ENCODE data around the gene PALLD.

PALLD gene

DNA sequence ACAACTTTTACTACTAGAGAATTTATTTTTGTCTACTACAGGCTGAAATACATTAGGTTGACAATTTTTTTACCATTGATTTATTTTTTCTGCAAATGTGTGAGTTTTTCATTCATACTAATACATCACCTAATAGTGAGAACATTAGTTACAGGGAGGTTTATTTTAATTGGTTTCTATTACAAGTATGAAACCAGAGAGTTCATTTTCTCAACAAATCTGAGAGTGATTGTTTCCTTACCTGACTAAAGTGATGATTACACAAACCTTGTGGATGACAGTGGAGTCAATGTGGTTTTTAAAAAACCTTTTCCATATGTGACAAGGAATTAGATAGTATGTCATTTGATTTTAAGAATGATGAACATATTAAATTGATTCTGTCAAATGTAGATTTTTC lies 227.4 kb downstream of the PALLD start:
- POLR2A ChIA-PET = no interaction called here
- no peak overlapping the region for H3K4me3 ChIP-seq (ENCODE audit: low read depth, low read length)
- no peaks in the 10 kb centered on the region for H3K9me3 ChIP-seq (ENCODE audit: control insufficient read depth, insufficient read depth, low read depth, low read length)
- no peaks in the 10 kb centered on the region for H3K36me3 ChIP-seq (ENCODE audit: control insufficient read depth in 2 of 2, insufficient read depth in 1 of 2, low read length in 2 of 2)
- no peak overlapping the region for H3K27ac ChIP-seq (ENCODE audit: extremely low read depth, low read depth, low read length)
- no peaks in the 10 kb centered on the region for H3K4me1 ChIP-seq (ENCODE audit: control insufficient read depth, insufficient read depth, low read length)
- CTCF ChIA-PET = no interaction called here
- TF ChIP-seq ZNF548 (tag by site-specific recombination; IDR thresholded peaks at IDR 0.05) (no peak), ZFP41 (tag by site-specific recombination; IDR thresholded peaks at IDR 0.05; ENCODE audit: borderline replicate concordance) (no peak), REST (tag by site-specific recombination; IDR thresholded peaks at IDR 0.05) (no peak), ZSCAN23 (tag by site-specific recombination; IDR thresholded peaks at IDR 0.05) (no peak), ZNF202 (tag by site-specific recombination; IDR thresholded peaks at IDR 0.05; ENCODE audit: borderline replicate concordance) (no peak), ZSCAN5A (tag by site-specific recombination; IDR thresholded peaks at IDR 0.05) (no peak), ZFP3 (tag by site-specific recombination; IDR thresholded peaks at IDR 0.05; ENCODE audit: low read depth) (no peak), SP3 (tag by site-specific recombination; IDR thresholded peaks at IDR 0.05) (no peak), ZNF558 (tag by site-specific recombination; IDR thresholded peaks at IDR 0.05) (no peak), OVOL3 (tag by site-specific recombination; IDR thresholded peaks at IDR 0.05) (no peak), ELK4 (IDR thresholded peaks at IDR 0.05; ENCODE audit: borderline replicate concordance, low read depth, low read length) (no peak)

DNA sequence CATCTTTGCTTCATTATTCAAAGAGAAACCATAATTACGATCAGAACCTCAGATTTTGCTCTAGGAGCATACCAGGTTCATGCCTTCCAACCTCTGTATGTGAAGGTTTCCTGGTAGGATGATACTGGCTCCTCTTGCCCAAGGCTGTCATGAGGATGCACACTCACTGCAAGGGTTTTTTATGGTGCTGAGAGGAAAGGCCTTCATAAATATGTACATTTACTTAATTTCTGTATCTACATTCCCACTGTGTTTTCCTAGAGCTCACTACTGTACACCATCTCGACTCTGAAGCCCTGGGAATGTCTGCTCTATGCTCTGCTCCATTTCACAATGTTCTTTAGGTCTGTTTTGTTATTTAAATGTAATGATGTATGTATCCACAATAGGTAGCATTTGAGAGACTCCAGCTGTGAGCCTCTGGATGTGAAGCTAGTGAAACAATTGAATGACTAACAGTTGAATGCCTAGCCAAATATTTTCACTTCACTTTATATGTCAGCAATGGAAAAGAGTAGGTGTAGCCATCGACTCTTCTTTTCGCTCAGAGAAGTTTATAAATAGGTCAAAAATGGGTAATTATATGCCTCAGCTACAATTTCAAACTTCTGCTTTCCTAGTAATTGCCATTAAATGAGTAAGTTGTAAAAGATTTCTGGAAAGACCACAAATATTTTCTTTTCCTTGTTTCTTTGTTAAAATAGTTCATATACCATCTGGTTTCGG lies 228.0 kb downstream of the PALLD start:
- TF ChIP-seq ZNF513 (tag by site-specific recombination; IDR thresholded peaks at IDR 0.05) (no peak), ZNF510 (tag by site-specific recombination; IDR thresholded peaks at IDR 0.05; ENCODE audit: insufficient replicate concordance) (no peak), SCRT2 (tag by site-specific recombination; IDR thresholded peaks at IDR 0.05) (no peak), ZNF560 (tag by site-specific recombination; IDR thresholded peaks at IDR 0.05; ENCODE audit: borderline replicate concordance) (no peak), ZNF658 (tag by site-specific recombination; IDR thresholded peaks at IDR 0.05) (no peak), ZNF629 (tag by site-specific recombination; IDR thresholded peaks at IDR 0.05) (no peak), BCL11B (tag by site-specific recombination; IDR thresholded peaks at IDR 0.05; ENCODE audit: low read depth) (no peak), TCF7L2 (IDR thresholded peaks at IDR 0.05; ENCODE audit: borderline replicate concordance, low read depth, low read length) (no peak), ZBTB48 (tag by site-specific recombination; IDR thresholded peaks at IDR 0.05) (no peak), OSR2 (tag by site-specific recombination; IDR thresholded peaks at IDR 0.05) (no peak)
- TF ChIP-seq, protein P1, sequence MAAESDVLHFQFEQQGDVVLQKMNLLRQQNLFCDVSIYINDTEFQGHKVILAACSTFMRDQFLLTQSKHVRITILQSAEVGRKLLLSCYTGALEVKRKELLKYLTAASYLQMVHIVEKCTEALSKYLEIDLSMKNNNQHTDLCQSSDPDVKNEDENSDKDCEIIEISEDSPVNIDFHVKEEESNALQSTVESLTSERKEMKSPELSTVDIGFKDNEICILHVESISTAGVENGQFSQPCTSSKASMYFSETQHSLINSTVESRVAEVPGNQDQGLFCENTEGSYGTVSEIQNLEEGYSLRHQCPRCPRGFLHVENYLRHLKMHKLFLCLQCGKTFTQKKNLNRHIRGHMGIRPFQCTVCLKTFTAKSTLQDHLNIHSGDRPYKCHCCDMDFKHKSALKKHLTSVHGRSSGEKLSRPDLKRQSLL (tag by site-specific recombination; IDR thresholded peaks at IDR 0.05) = no peak
- Histone ChIP-seq H3K27ac (ENCODE audit: extremely low read depth, low read depth, low read length) (no peak overlapping the region), H3K4me1 (ENCODE audit: control insufficient read depth, insufficient read depth, low read length) (no peaks in the 10 kb centered on the region), H3K36me3 (ENCODE audit: control insufficient read depth in 2 of 2, insufficient read depth in 1 of 2, low read length in 2 of 2) (no peaks in the 10 kb centered on the region), H3K9me3 (ENCODE audit: control insufficient read depth, insufficient read depth, low read depth, low read length) (no peaks in the 10 kb centered on the region), H3K4me3 (ENCODE audit: low read depth, low read length) (no peak overlapping the region)
- CTCF ChIA-PET = no interaction called here
- POLR2A ChIA-PET = no interaction called here

All from HEK293 (cell line).